Activated T-helper 9 cell treated with anti-CD3 and anti-CD28 coated beads, Interleukin-2, amount 50 U/mL, for 16 hours (primary cell): ENCODE results near the gene KRTAP5-1.

ENCODE experiments used
- DNase-seq: peaks from one replicate; pipeline ENCODE4 v3.0.0-alpha.2; 2020; ENCODE audit warnings: low read depth

Gene KRTAP5-1

DNA sequence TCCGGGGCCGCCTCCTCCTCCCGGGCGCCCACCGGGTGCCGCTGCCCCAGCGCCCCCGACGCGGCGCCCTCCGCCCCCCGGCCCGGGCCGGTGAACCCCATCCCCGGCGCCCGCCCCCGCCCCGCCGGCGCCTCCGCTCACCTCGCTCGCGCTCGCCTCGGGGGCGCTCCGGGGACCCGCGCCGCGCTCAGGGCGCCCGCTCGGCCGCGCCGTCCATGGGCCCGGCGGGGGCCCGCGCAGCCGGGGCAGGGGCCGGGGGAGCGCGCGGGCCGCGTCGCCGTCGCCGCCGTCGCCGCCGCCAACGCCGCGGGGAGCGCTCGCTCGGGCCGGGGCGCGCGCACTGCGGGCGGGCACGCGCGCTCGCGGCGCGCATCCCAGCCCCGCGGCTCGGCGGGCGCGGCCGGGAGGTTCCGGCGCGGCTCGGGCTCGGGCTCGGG is 13.3 kb downstream of the KRTAP5-1 start:
- DNase-seq, result no peak

DNA sequence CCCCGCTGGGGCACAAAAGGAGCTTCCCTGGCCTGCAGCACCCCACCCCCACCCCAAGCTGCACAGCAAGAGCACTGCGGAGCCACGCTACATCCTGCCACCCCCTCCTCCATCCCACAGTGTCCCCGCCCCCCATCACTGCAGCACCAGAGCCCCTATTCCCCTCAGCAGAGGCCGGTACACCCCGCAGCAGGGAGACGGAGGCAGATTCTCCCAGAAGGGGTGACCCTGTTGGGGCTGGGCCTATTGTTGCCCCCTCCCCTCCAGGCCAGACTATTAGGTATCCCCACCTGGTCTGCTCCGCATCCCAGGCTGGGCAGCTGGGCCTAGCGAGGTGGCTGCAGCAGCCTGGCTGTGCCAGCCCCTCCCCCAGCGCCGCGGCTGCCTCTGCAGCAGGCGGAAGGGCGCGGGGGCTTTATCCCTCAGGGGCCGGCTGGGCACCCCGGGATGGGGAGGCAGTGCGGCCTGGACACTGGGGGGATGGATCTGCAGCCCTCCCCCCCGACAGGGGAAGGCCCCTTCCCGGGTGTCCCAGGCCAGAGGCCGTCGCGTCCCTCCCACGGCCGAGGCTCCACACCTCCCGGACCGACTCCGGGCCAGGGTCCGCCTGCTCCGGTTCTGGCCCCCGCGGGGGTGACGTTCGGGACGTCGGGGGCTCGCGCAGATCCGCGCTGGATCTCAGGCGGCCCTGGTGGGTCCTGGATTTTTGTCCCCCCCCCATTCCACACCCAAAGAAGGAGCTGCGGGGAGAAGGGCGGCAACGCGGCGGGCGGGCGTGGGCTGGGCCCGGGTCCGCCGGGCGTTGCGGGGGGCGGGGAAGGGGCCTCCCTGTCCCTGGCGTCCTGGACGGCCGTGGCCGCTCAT is 14.0 kb downstream of the KRTAP5-1 start:
- no peak for DNase-seq

DNA sequence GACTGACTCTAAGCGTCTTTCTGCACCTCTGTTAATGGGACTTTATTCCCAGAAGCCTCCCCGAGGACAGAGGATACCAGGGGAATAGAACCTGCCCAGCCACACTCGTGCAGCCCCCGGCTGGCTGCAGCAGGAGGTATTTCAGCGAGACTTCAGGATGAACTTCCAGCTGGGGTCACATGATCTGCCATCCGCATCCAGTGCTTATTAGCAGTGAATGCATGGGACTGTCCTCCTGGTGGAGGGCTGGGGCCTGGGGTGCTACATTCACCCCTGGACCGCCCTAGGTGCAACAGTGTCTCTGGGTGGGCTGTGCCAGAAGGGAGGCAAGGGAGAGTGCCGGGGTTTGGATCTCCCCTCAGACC is 14.6 kb downstream of the KRTAP5-1 start:
- DNase-seq, result no peak

DNA sequence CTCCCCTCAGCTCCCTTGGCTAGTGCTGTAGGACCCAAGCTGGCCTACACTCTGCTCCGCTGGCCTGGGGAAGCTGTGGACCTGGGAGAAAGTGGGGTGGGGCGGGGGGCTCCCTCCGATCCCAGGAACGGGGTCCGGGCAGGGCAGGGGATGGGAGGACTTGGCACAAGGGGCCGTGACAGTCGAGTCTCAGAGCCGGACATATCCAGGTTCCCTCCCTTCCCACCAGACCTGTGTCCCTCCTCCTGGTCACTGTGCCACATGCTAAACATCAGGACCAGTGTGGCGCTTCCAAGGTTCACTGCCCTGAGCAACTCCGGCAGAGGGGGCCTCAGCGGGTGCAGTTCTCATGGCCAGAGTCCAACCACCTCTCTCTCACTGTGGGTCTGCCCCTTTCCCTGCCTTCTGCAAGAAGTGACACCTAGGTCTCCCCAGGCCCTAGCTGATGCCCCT is 15.1 kb downstream of the KRTAP5-1 start:
- no peak for DNase-seq

DNA sequence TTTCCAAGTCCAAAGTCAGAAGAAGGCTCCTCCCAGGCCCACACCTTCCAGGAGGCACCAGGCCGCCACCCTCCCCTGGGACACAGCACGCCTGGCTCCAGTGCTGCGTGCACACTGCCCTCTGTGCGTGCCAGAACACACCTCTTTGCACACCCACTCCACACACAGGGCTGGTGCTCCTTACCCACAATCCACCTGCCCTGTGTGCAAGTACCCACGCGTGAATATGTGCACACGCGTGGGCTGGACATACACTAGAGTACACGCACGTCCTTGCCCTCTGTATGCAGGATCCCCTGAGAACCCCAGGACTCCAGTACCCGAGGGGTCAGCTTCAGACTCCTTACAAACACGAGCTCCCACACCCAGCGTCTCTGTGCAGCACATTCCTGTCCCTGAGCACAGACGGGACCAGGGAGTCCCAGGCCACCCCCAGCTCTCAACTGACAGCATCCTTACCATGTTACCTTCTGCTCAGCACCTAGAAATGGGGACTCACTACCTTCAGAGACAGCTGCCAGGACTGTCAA is 15.8 kb downstream of the KRTAP5-1 start:
- DNase-seq, result no peak

DNA sequence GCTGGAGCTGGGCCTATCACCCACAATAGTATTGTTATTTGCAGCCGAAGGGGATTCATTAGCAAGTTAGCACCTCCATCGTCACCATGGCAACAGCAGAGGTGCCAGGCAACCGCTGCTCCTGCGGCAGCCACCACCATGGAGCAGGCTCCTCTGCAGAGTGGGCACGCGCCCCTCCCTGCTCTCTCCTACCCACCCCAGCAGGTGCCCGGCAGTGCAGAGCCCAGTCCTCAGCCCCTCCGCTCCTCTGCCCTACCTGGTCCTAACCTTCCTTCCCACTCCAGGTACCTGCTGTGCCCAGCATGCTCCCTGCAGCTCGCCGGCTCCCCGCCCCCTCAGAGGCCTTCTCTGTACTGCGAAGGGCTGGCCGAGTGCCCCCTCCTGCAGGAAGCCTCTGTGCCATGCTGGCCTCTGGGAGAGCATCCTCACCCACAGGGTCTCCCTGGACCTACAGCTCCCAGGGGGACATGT is 16.6 kb downstream of the KRTAP5-1 start:
- DNase-seq, result no peak

DNA sequence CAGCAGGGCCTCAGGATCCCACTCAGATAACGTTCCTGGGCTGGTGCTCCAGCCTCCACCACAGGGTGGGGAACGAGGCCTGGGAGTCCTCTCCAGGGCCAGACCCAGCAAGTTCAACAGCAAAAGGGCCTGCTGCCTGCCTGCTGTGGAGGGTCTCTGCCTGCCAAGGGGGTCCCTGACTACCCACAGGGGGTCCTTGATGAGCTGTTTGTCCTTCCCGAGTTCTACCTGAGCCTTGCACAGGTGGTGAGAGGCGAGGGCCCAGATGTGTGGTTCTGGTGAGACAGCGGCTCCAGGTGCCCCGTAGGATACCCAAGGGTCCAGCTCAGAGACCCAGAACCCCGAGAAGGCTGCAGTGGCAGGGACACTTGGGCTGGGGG is 17.4 kb downstream of the KRTAP5-1 start:
- no peak for DNase-seq

DNA sequence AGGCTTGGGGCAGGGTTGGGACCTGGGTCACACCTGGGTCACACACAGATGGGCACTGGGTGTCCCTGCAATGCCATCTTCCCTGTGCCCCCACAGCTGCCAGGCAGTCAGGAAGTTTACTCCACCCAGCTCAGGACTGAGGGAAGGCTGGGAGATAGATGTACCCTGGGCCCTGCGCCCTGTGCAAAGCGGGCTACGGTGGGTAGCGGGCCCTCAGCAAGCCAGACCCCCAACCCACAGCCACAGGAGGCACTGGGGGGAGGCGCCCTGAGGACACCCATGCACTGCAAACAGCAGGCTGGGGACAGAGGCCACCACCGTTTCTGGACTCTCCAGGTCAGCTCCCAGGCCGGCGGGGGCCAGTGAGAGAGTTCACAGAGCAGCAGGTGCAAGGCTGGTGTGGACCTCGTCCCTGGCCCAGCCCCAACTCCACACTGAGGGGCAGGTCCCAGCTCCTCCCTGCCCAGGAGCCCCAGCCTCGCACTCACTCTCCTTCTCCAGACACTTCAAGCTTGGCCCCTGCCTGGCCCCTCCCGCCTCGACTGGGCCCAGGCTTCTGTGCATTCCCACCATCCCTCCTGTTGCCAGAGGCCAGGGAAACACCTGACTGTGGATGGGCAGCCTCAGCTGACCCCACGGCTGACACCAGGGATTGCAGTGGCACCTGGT is 17.9 kb downstream of the KRTAP5-1 start:
- no peak for DNase-seq

DNA sequence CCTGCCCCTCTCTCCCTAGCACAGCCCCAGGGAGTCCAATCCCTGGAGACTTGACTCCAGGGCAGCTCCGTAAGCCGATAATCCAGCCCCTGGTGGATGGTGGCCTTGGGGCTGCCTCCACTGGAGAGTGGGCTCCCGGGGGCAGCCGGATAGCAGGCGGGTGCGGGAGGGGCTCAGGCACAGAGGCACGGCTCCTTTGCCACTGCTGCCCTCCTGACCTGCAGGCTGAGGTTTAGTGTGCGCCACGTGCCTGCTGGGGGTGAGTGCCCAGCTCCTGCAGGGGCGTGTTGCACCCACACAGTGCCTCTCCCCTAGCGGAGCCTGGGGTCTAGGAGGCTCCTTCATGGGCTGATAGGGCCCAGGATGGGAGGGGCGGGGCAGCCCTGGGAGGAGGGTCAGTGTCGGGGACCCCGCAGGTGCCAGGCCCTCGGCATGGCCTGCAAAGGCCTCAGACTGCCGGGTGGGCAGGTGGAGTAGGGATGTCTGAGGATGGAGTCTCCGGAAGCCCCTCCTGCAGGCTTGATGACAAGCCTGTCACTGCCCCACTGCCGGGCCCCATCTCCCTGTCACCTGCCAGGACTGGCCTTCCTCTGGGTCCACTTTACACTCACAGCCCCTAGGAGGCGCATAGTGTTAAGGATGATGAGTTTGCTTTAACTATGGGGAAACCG is 18.6 kb downstream of the KRTAP5-1 start:
- no peak for DNase-seq

DNA sequence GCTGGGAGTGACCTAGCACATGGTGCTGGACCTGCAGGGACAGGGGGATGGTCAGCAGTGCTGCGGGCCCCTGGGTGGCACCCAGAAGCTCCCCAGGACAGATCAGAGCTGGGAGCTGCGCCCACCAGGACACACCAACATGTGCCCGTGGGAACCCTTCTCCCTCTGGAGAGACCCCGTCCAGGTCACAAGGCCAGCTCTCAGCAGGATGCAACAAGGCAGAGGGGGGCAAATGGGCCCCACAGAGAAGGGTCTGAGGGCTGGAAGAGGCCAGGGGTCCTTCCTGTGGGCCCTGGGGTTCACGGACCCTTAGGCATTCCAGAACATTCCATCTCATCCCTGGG is 19.2 kb downstream of the KRTAP5-1 start:
- DNase-seq, result no peak

DNA sequence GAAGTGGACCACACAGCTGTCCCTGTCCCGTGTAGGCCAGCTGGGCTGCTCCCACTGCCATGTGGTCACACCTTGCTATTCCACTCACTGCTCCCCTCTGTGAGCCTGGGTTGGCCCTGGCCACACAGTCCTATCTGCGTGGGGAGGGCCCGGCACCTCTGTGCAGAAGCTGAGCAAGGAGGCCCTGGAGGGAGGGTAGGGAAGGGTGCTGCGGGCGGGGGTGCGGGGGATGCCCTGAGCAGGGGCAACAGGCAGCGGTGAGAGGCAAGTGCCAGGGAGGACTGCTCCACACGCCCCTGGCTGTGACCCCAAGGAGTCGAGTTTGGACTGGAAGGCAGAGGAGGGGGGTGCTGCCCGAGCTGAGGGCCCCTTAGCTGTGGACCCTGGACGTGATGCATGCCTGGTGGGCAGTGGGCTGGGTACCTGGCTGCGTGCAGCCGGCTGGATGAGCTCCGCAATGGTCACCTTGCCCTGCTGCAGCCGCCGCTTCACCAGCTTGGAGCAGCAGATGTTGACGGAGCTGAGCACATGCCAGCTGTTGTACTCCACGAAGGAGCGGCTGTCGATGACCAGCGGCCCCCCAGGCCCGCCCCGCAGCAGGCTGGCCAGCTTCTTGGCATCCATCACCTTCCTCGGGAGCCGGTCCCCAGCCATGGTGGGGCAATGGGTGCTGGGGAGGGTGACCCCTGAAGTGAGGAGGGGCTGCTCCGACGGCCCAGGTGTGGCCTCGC is 19.7 kb downstream of the KRTAP5-1 start:
- no peak for DNase-seq

DNA sequence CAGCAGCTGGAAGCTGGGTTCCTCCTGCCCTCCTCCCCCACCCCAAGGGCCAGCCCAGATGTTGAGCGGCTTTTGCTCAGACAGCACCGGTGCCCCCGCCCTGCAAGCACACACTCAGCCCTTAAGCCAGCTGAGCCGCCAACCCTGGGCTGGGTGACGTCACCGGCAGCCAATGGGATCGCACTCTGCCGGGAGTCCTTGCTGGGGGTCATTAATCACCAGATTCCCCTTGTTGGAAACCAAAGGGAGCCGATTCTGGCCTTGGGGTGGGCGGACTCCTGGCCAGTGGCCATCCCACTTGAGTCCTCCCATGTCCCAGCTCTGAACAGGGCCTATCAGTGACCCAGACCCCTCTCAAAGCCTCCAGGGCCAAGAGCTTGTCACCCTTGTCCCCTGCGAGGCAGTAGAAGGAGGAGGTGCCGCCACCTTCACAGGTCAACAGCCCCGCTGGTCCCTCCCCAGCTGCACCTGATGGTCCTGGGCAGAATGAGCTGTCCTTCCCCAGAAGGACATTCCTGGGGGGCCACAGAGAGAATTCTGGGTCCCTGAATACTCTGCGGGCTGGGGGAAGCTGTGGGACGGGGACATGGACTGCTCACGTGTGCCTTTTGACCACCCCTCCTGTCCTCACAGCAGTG is 20.4 kb downstream of the KRTAP5-1 start:
- no peak for DNase-seq

DNA sequence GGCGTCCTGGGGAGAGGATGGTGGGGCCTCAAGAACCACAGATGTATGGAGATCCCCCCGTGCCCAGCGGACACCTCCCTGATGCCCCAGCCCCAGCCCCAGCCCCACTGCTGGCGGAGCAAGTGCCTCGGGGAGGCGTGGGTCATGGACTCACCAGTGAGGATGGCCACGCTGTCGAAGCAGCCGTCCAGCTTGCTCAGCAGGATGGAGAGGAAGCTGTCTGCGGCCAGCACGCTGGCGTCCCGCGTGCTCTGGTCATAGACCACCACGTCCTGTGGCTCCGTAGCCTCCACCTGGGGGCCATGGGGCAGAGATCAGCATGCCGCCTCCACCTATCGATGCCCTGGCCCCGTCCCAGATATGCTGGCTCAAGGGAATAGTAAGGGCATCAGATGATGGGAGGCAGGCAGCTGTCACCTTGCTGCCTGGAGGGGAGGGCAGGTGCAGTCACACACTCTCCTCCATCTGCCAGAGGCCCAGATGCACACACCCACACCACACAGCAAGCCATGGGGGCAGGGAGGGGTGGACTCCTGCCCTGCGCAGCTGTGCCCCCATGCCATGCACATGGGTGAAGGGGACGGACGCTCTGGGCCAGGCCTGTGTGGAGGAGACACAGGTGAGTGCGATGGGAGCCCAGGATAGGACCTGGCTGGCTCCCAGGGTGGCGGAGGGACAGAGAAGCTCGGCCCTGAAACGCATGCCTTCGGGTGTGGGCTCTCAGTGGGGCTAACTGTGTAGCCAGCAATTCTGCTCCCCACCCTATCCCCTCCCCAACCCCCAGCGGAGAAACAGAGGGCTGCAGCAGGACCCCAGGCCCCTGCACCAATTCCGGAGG is 21.2 kb downstream of the KRTAP5-1 start:
- DNase-seq, result no peak

DNA sequence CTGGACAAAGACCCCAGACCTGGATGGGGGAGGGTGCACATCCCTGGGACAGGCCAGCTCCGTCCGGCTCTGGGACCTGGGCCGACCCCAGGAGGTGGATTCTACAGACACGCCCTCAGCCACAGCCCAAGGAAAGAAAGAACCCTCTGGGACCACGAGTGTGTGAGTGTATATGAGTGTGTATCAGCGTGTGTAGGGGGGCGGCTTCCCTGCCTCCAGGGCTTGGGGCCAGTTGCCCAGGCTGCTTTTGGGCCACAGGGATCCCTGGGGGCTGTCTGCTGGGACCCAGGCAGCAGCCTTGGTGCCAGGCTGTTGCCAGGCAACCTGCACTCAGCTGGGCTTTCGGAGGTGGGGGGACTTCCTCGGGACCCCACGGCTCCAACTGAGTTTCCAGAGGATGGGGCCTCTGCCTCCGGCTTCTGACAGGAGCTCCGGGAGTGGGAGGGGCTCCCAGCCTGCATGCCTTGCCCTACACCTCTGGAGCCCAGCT is 21.9 kb downstream of the KRTAP5-1 start:
- DNase-seq, result no peak

DNA sequence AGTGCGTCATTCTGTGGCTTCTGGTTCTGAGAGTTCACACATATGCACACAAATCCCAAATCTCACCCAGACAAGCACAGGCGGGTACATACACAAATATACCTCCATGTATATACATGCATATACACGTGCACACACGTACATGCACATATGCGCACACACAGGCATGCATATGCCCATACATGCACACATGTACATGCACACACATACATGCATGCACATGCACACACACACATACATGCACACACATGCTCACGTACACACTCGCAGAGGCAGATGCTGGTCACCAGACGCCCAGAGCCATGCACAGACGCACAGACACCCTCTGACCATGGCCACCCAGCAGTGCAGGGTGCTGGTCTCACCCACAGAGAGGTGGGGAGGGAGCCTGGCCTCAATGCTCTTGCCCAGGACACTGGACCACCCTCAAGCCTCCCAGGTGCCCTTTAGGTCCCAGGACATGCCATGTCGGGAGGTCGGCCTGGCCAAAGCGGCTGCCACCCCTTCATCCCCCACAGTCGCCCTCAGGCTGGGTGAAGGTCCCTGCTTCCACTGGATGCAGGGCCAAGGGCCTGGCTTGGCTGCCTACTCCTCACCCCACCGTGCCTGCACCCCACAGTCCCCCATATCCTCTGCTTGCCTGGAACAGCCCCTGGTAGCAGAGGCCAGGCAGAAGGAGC is 22.5 kb downstream of the KRTAP5-1 start:
- DNase-seq, result no peak

DNA sequence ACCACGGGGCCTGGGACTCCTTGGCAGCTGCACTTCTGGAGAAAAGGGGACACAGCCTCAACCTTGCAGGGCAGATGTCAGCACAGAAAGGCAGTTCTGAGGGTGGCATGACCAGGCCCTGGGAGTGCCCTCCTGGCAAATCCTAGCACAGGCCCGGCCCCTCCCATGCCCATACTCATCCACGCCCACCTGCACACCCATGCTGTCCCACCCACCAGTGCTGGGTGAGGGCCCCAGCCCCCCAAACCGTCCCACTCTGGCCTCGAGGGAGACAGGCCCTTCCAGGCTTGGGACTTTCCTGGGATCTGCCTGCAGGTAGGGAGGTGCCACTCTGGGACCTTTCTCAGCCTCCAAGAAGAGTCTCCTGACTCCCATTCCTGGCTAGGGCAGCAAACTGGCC is 23.1 kb downstream of the KRTAP5-1 start:
- DNase-seq, result no peak

DNA sequence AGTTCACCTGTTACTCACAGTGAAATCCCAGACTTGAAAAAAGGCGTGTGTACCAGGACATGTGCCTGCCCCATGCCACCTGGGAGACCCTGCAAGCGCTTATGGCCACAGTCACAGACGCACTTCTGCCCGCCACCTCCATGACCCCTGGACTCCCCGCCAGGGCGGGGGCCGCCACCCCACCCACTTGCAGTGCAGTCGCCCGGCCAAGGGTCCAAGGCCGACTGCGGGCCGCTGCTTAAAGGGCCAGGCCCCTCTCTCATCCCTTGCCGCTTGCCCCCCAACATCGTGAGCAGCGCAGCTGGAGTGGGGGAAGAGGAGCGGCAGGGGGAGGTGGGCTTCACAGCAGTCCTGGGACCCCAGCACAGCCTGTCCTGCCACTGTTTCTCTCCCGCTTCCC is 23.8 kb downstream of the KRTAP5-1 start:
- DNase-seq, result no peak

DNA sequence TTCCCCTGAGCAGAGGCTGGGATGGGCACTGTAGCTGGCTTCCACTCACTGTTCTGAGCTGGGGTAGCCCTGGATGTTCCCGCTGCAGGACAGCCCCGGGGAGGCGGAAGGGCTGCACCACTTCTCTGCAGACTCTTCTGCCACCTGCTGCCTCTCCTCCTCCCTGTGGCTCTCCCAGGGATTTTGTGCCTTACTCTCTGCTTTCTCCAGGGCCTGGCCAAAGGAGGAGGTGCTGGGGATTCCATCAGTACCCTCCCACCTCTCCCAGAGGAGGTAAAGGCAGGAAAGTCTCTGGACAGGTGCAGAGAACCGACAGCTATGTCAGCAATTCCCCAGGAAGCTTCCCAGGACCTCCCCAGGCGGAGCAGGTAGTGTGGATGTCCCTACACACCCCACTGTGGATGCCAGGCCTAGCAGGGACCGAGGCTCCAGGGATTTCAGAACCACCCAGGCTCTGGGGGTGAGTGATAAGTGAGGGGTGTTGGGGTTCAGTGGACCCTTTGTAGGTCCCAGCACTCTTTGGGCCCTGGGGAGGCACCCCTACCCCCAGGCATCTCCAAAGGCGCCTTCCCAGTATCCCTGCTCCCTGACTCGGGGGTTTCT is 24.3 kb downstream of the KRTAP5-1 start:
- no peak for DNase-seq

DNA sequence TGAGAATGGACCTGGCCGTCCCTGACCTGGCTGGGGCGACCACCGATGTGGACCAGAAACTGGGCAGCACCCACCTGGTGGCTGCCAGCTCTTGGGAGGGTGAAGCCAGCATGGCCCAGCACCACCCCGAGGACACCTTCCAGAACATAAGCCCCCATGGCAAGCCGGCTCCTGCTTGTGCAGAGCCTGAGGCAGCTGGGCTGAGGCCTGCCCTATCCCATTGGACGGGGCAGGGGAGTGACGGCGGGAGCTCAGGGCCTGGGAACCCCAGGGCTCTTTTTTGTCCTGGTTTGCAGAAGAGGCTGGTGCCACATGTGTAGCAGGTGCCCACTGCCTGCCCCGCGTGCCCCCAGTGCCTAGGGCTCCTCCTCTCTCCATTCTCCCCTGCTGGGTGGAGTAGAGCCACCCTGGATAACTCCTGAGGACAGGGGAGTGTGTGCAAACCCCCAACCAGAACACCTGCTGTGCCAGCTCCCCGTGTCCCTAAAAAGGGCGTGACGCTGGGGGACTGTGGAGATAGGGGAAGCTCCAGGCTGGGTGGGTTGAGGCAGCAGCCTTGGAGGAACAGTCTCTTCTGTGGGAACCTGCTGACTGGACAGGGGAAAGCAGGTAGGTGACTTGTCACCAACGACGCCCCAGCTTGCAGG is 25.0 kb downstream of the KRTAP5-1 start:
- DNase-seq, result no peak
